GM12878 (cell line): ENCODE results near the gene TIAM1. TPM values are rescaled to one million over a fixed set of nuclear protein-coding genes. Genes with fewer than 3 reads are reported as not detected.

Experiments used
- ATF7 ChIP-seq: fragments of 450-650 bp; IDR thresholded peaks from 2 replicates; pipeline ENCODE4 v1.6.1; 2016; ENCODE audit warnings: low read depth, mild to moderate bottlenecking
- CHD2 ChIP-seq: IDR thresholded peaks from 2 replicates; pipeline ENCODE4 v1.6.1; 2011; ENCODE audit warnings: low read depth, low read length, improper control_type of control experiment, borderline replicate concordance
- CREB1 ChIP-seq: IDR thresholded peaks from 2 replicates; pipeline ENCODE4 v1.6.1; 2012; ENCODE audit warnings: low read depth, mild to moderate bottlenecking, inconsistent platforms
- IKZF1 ChIP-seq: fragments of 450-650 bp; conservative IDR thresholded peaks from 2 replicates; pipeline ENCODE4 v1.6.1; 2017; ENCODE audit warnings: antibody characterized with exemption, mild to moderate bottlenecking
- JUND ChIP-seq: IDR thresholded peaks from 2 replicates; pipeline ENCODE4 v1.6.1; 2012; ENCODE audit warnings: low read depth, mild to moderate bottlenecking, low read length, improper control_type of control experiment, moderate library complexity
- MTA3 ChIP-seq: IDR thresholded peaks from 2 replicates; pipeline ENCODE4 v1.6.1; 2012; ENCODE audit warnings: low read length, inconsistent platforms, borderline replicate concordance
- PAX8 ChIP-seq: fragments of 450-650 bp; IDR thresholded peaks from 2 replicates; pipeline ENCODE4 v1.6.1; 2017; ENCODE audit warnings: mild to moderate bottlenecking, moderate library complexity
- PBX3 ChIP-seq: IDR thresholded peaks from 2 replicates; pipeline ENCODE4 v1.6.1; 2011; ENCODE audit warnings: mild to moderate bottlenecking, low read depth, low read length, moderate library complexity; ENCODE audit not compliant: insufficient replicate concordance
- POLR2A ChIP-seq: IDR thresholded peaks from 2 replicates; pipeline ENCODE4 v1.6.1; 2011; ENCODE audit warnings: low read depth, mild to moderate bottlenecking, low read length
- POLR2AphosphoS5 ChIP-seq: IDR thresholded peaks from 2 replicates; pipeline ENCODE4 v1.6.1; 2011; ENCODE audit warnings: mild to moderate bottlenecking, low read length, inconsistent platforms
- RCOR1 ChIP-seq: conservative IDR thresholded peaks from 2 replicates; pipeline ENCODE4 v1.6.1; 2012; ENCODE audit warnings: low read depth, low read length, improper control_type of control experiment
- USF2 ChIP-seq: IDR thresholded peaks from 2 replicates; pipeline ENCODE4 v1.6.1; 2011; ENCODE audit warnings: low read depth, low read length, improper control_type of control experiment, borderline replicate concordance
- YBX1 ChIP-seq: fragments of 450-650 bp; IDR thresholded peaks from 2 replicates; pipeline ENCODE4 v1.6.1; 2016; ENCODE audit warnings: antibody characterized with exemption
- ZNF217 ChIP-seq: fragments of 450-650 bp; IDR thresholded peaks from 2 replicates; pipeline ENCODE4 v1.6.1; 2017; ENCODE audit warnings: antibody characterized with exemption, mild to moderate bottlenecking
- ZNF384 ChIP-seq: IDR thresholded peaks from 2 replicates; pipeline ENCODE4 v1.6.1; 2012; ENCODE audit warnings: low read depth, mild to moderate bottlenecking, low read length, improper control_type of control experiment, borderline replicate concordance
- ZNF687 ChIP-seq: fragments of 450-650 bp; IDR thresholded peaks from 2 replicates; pipeline ENCODE4 v1.6.1; 2017; ENCODE audit warnings: mild to moderate bottlenecking, moderate library complexity
- polyA plus RNA-seq, 11 experiments: library from polyadenylated mRNA; depleted of rRNA in 4 of 11; unstranded in 6 of 11; stranded (reverse) in 5 of 11; fragments of >200 nt; fragmentation: Nextera tagmentation in 4 of 11; fragmentation: Illumina TruSeq in 1 of 11; extraction: Ambion mirVana in 4 of 11; extraction: Trizol in 1 of 11; gene quantifications; 1 replicate in 1 of 11; 2 replicates in 10 of 11; pipeline versions ENCODE4 v1.2.1 to v1.2.3, GENCODE V29; 2011 to 2016; ENCODE audit warnings: inconsistent platforms in 2 of 11, missing spikeins in 2 of 11, low read depth in 1 of 11
- total RNA-seq, 4 experiments: library from RNA; depleted of rRNA in 3 of 4; stranded (reverse); fragments of >200 nt in 3 of 4; fragmentation: Illumina TruSeq in 1 of 4; extraction: Trizol in 1 of 4; gene quantifications; 2 replicates each; pipeline versions ENCODE4 v1.2.1 to v1.2.3, GENCODE V29; 2013 to 2021
- TF ChIP-seq, protein P1 (sequence below): fragments of 450-650 bp; IDR thresholded peaks from 2 replicates; pipeline ENCODE4 v1.6.1; 2016; ENCODE audit warnings: mild to moderate bottlenecking
- TF ChIP-seq, protein P2 (sequence below): fragments of 450-650 bp; formaldehyde crosslinking; IDR thresholded peaks from 2 replicates; pipeline ENCODE4 v1.5.0; 2022; ENCODE audit warnings: mild to moderate bottlenecking, missing genetic modification characterization

Gene TIAM1
- total and polyA plus RNA-seq, 10 of the 15 experiments (the other 5 are each of a cell fraction or from before 2014, with no cell fraction given) = 0.31 to 35.9 (median 0.78) TPM

DNA sequence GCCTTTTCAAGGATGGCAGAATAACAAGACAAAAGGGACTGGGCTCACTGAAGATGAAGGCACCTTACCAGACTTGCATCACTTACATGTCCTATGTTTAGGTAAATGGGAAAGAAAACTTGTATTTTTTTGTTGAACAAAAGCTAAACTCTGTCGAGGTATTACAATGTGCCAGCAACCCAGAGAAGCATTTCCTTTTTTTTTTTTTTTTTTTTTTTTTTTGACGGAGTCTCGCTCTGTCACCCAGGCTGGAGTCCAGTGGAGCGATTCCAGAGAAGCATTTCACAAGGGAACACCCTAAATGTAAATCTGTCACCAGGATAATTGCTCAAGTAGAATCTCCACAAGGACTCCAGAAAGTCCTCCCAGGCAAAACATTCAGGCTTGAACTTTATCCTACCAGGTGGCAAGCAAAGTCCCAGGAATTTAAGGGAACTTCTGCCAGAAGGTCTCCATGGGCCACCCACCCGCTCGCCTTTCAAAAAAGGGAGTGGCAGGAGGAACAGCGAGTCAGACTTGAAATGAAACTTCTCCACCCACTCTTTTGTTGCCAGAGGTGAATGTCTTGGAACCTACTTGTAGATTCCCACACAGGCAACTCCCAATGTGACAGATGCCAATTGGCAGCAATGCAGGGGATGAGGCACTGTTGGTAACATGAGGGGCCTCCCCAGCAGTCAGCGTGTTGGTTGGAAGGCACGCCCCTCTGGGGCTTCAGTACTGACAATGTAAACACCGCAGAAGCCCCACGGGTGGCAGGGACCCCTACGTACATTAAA lies 125.0 kb downstream of the TIAM1 start (continued):
- TF ChIP-seq IKZF1 (peak; percentile 47; the same call in 1 of the 2 replicates), PBX3 (no peak), ZNF687 (0 out of 2 replicates have a peak, but pooled peaks have one; percentile 22), RCOR1 (no peak), POLR2A (no peak), MTA3 (no peak), PAX8 (no peak), YBX1 (no peak), CREB1 (no peak), JUND (no peak), ATF7 (no peak), ZNF384 (no peak), POLR2AphosphoS5 (no peak), ZNF217 (no peak), CHD2 (0 out of 2 replicates have a peak, but pooled peaks have one; percentile 18), USF2 (no peak)
- TF ChIP-seq, protein P1, sequence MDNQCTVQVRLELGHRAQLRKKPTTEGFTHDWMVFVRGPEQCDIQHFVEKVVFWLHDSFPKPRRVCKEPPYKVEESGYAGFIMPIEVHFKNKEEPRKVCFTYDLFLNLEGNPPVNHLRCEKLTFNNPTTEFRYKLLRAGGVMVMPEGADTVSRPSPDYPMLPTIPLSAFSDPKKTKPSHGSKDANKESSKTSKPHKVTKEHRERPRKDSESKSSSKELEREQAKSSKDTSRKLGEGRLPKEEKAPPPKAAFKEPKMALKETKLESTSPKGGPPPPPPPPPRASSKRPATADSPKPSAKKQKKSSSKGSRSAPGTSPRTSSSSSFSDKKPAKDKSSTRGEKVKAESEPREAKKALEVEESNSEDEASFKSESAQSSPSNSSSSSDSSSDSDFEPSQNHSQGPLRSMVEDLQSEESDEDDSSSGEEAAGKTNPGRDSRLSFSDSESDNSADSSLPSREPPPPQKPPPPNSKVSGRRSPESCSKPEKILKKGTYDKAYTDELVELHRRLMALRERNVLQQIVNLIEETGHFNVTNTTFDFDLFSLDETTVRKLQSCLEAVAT = no peak
- TF ChIP-seq, protein P2, sequence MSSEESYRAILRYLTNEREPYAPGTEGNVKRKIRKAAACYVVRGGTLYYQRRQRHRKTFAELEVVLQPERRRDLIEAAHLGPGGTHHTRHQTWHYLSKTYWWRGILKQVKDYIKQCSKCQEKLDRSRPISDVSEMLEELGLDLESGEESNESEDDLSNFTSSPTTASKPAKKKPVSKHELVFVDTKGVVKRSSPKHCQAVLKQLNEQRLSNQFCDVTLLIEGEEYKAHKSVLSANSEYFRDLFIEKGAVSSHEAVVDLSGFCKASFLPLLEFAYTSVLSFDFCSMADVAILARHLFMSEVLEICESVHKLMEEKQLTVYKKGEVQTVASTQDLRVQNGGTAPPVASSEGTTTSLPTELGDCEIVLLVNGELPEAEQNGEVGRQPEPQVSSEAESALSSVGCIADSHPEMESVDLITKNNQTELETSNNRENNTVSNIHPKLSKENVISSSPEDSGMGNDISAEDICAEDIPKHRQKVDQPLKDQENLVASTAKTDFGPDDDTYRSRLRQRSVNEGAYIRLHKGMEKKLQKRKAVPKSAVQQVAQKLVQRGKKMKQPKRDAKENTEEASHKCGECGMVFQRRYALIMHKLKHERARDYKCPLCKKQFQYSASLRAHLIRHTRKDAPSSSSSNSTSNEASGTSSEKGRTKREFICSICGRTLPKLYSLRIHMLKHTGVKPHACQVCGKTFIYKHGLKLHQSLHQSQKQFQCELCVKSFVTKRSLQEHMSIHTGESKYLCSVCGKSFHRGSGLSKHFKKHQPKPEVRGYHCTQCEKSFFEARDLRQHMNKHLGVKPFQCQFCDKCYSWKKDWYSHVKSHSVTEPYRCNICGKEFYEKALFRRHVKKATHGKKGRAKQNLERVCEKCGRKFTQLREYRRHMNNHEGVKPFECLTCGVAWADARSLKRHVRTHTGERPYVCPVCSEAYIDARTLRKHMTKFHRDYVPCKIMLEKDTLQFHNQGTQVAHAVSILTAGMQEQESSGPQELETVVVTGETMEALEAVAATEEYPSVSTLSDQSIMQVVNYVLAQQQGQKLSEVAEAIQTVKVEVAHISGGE (CRISPR knock-in tag) = no peak
